C4-2B (cell line): Measurements from ENCODE around the gene STK40.

Experiments
- H3K27ac ChIP-seq: fragments of 450-650 bp; 2 replicates; pipeline ENCODE4 v1.5.1; 2017
- CTCF ChIP-seq: fragments of 450-650 bp; conservative IDR thresholded peaks from 2 replicates; pipeline ENCODE4 v1.5.1; 2017; ENCODE audit warnings: mild to moderate bottlenecking
- ZFX ChIP-seq: fragments of 450-650 bp; IDR thresholded peaks from 2 replicates; pipeline ENCODE4 v1.6.1; 2017

The STK40 gene

GRCh38 chr1:36382669-36383068 lies 3.1 kb downstream of the STK40 start:
- no peak for TF ChIP-seq CTCF
- no peak for TF ChIP-seq ZFX
- H3K27ac ChIP-seq = no peak overlapping the region

GRCh38 chr1:36382231-36382630 lies 3.5 kb downstream of the STK40 start:
- TF ChIP-seq CTCF (no peak), ZFX (no peak)
- H3K27ac ChIP-seq = no peak overlapping the region

- no peak overlapping the region for H3K27ac ChIP-seq
- TF ChIP-seq ZFX (no peak), CTCF (no peak)
Observed at GRCh38 chr1:36381405-36381804, 4.3 kb downstream of the STK40 start.

GRCh38 chr1:36380782-36381181 lies 4.9 kb downstream of the STK40 start:
- TF ChIP-seq ZFX (no peak), CTCF (no peak)
- H3K27ac ChIP-seq = no peak overlapping the region

GRCh38 chr1:36380143-36380619 lies 5.5 kb downstream of the STK40 start:
- TF ChIP-seq ZFX = no peak
- TF ChIP-seq CTCF = no peak
- H3K27ac ChIP-seq = no peak overlapping the region

- TF ChIP-seq ZFX = no peak
- no peak for TF ChIP-seq CTCF
- no peak overlapping the region for H3K27ac ChIP-seq
Observed at GRCh38 chr1:36377791-36378492, 7.8 kb downstream of the STK40 start.

GRCh38 chr1:36372617-36373016 lies 13.1 kb downstream of the STK40 start:
- no peak overlapping the region; the same call in 1 of the 2 replicates for H3K27ac ChIP-seq
- no peak for TF ChIP-seq ZFX
- TF ChIP-seq CTCF = no peak
